ENCODE data around the gene C12orf42. TPM values are rescaled to one million over a fixed set of nuclear protein-coding genes. Genes with fewer than 3 reads are reported as not detected.

Gene C12orf42
- total and polyA plus RNA-seq, 4 donors, result 0.14 to 0.17 TPM; not detected in 2

- Histone ChIP-seq H3K27me3 (ENCODE audit: control insufficient read depth in 4 of 4, insufficient read depth in 4 of 4, low read length in 3 of 4) (no peaks in the 10 kb centered on the region), H3K9me3 (ENCODE audit: control insufficient read depth in 4 of 4, low read length in 3 of 4) (peaks cover 0 to 2% (median 0%) of the 10 kb centered on the region in 4 donors), H3K36me3 (ENCODE audit: control insufficient read depth in 4 of 4, insufficient read depth in 3 of 4, low read depth in 1 of 4, low read length in 3 of 4) (no peaks in the 10 kb centered on the region), H3K9ac (ENCODE audit: low read depth in 1 of 2, low read length in 2 of 2) (no peak overlapping the region), H3K4me3 (ENCODE audit: low read depth in 1 of 3, low read length in 3 of 3) (no peak overlapping the region), H3K27ac (ENCODE audit: low read depth in 1 of 2, low read length in 2 of 2) (no peak overlapping the region), H3K4me1 (ENCODE audit: control insufficient read depth in 4 of 4, insufficient read depth in 4 of 4, low read length in 3 of 4) (no peaks in the 10 kb centered on the region)
- 2% methylated on average over 1 of the region's 1 CpG for WGBS
- no peak for DNase-seq (ENCODE audit: low spot score)
- no peak for TF ChIP-seq SP1 (IDR thresholded peaks at IDR 0.05)
- TF ChIP-seq FOXA1 (IDR thresholded peaks at IDR 0.05), result no peak
- no peak for TF ChIP-seq FOXA2 (IDR thresholded peaks at IDR 0.05)
- no peak for TF ChIP-seq TAF1 (conservative IDR thresholded peaks at IDR 0.05)
Observed at GRCh38 chr12:103397536-103397935, 98.2 kb downstream of the C12orf42 start.

- no peak for DNase-seq (ENCODE audit: low spot score)
- H3K4me3 ChIP-seq (ENCODE audit: low read depth in 1 of 3, low read length in 3 of 3), result no peak overlapping the region
- H3K9ac ChIP-seq (ENCODE audit: low read depth in 1 of 2, low read length in 2 of 2), result no peak overlapping the region
- no peak overlapping the region for H3K27ac ChIP-seq (ENCODE audit: low read depth in 1 of 2, low read length in 2 of 2)
- TF ChIP-seq, protein P1, sequence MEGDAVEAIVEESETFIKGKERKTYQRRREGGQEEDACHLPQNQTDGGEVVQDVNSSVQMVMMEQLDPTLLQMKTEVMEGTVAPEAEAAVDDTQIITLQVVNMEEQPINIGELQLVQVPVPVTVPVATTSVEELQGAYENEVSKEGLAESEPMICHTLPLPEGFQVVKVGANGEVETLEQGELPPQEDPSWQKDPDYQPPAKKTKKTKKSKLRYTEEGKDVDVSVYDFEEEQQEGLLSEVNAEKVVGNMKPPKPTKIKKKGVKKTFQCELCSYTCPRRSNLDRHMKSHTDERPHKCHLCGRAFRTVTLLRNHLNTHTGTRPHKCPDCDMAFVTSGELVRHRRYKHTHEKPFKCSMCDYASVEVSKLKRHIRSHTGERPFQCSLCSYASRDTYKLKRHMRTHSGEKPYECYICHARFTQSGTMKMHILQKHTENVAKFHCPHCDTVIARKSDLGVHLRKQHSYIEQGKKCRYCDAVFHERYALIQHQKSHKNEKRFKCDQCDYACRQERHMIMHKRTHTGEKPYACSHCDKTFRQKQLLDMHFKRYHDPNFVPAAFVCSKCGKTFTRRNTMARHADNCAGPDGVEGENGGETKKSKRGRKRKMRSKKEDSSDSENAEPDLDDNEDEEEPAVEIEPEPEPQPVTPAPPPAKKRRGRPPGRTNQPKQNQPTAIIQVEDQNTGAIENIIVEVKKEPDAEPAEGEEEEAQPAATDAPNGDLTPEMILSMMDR (IDR thresholded peaks at IDR 0.05; ENCODE audit: low read depth, low read length, missing input control), result no peak
- TF ChIP-seq REST (IDR thresholded peaks at IDR 0.05) (no peak), RXRA (IDR thresholded peaks at IDR 0.05) (no peak), EGR1 (IDR thresholded peaks at IDR 0.05; ENCODE audit: low read depth in 2 of 2) (no peak), HNF4A (conservative IDR thresholded peaks at IDR 0.05) (no peak), ZBTB33 (IDR thresholded peaks at IDR 0.05) (no peak), FOXA2 (IDR thresholded peaks at IDR 0.05) (no peak), FOXA1 (IDR thresholded peaks at IDR 0.05) (no peak), JUND (IDR thresholded peaks at IDR 0.05) (no peak), MAX (IDR thresholded peaks at IDR 0.05) (no peak), HNF4G (IDR thresholded peaks at IDR 0.05) (no peak), NR2F2 (IDR thresholded peaks at IDR 0.05) (no peak), SP1 (IDR thresholded peaks at IDR 0.05) (no peak), GABPA (IDR thresholded peaks at IDR 0.05 in 1 of 2, conservative IDR thresholded peaks at IDR 0.05 in 1 of 2) (no peak), TAF1 (conservative IDR thresholded peaks at IDR 0.05) (no peak), RAD21 (IDR thresholded peaks at IDR 0.05) (no peak), YY1 (IDR thresholded peaks at IDR 0.05) (no peak)
- TF ChIP-seq, protein P2, sequence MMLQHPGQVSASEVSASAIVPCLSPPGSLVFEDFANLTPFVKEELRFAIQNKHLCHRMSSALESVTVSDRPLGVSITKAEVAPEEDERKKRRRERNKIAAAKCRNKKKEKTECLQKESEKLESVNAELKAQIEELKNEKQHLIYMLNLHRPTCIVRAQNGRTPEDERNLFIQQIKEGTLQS (IDR thresholded peaks at IDR 0.05), result no peak
- H3K36me3 ChIP-seq (ENCODE audit: control insufficient read depth in 4 of 4, insufficient read depth in 3 of 4, low read depth in 1 of 4, low read length in 3 of 4), result no peaks in the 10 kb centered on the region
- H3K4me1 ChIP-seq (ENCODE audit: control insufficient read depth in 4 of 4, insufficient read depth in 4 of 4, low read length in 3 of 4), result no peaks in the 10 kb centered on the region
- H3K9me3 ChIP-seq (ENCODE audit: control insufficient read depth in 4 of 4, low read length in 3 of 4), result peaks cover 0 to 5% (median 0%) of the 10 kb centered on the region in 4 donors
- H3K27me3 ChIP-seq (ENCODE audit: control insufficient read depth in 4 of 4, insufficient read depth in 4 of 4, low read length in 3 of 4), result no peaks in the 10 kb centered on the region
- WGBS, result 67% methylated on average over 1 of the region's 1 CpG
Observed at GRCh38 chr12:103392722-103393121, 103.0 kb downstream of the C12orf42 start.

Measured in liver (tissue), 9 donors.